ENCODE results near the gene CCDC60. TPM values are rescaled to one million over a fixed set of nuclear protein-coding genes. Genes with fewer than 3 reads are reported as not detected.

Gene CCDC60
- total RNA-seq, 1 experiment from 2014 or later = not detected

- no peaks in the 10 kb centered on the region for H3K4me1 ChIP-seq (ENCODE audit: control insufficient read depth in 1 of 2, insufficient read depth in 2 of 2, low read length in 2 of 2)
- H3K4me2 ChIP-seq (ENCODE audit: low read length) = no peak overlapping the region
- H3K9me3 ChIP-seq (ENCODE audit: control insufficient read depth in 1 of 2, insufficient read depth in 1 of 2, low read depth in 1 of 2, low read length in 2 of 2) = no peaks in the 10 kb centered on the region
- peaks cover 49% of the 10 kb centered on the region for H3K27me3 ChIP-seq (ENCODE audit: insufficient read depth, low read length)
- H3K4me3 ChIP-seq (replicated peaks in 1 of 2; ENCODE audit: low read depth in 1 of 2, low read length in 2 of 2) = no peak overlapping the region
- BruUV-seq (replicated peaks) = no TSS peak
- H3K36me3 ChIP-seq (ENCODE audit: control insufficient read depth in 1 of 2, insufficient read depth in 2 of 2, low read length in 2 of 2) = no peaks in the 10 kb centered on the region
- H3K9ac ChIP-seq (ENCODE audit: low read length) = no peak overlapping the region
- H4K20me1 ChIP-seq (ENCODE audit: insufficient read depth) = no peaks in the 10 kb centered on the region
- no peak overlapping the region for H2AFZ ChIP-seq (ENCODE audit: low read depth, low read length, poor library complexity, severe bottlenecking)
- intact Hi-C loops (cut with micrococcal nuclease) = no loop called here
- ATAC-seq (no peak), DNase-seq (ENCODE audit: low read depth, low spot score) (no peak)
- H3K27ac ChIP-seq (ENCODE audit: low read depth, low read length) = no peak overlapping the region
- no peaks in the 10 kb centered on the region for H3K9me2 ChIP-seq (ENCODE audit: insufficient read depth)
- CTCF ChIA-PET = no interaction called here
- H3K79me2 ChIP-seq (ENCODE audit: insufficient read depth, low read length) = no peaks in the 10 kb centered on the region
- POLR2A ChIA-PET = no interaction called here
- TF ChIP-seq ZNF274 (IDR thresholded peaks at IDR 0.05; ENCODE audit: low read depth, low read length) (no peak), ATF3 (IDR thresholded peaks at IDR 0.05) (no peak), RAD21 (IDR thresholded peaks at IDR 0.05; ENCODE audit: low read depth) (no peak)
- RAD21 ChIA-PET (ENCODE audit: low non-redundant PET in 1 of 2, low total read pairs in 2 of 2, uncharacterized antibody in 2 of 2, unreplicated experiment in 2 of 2) = no interaction called here
These were observed 46.0 kb upstream of the CCDC60 start for GRCh38 chr12:119288576-119288975.

GRCh38 chr12:119292893-119293630 lies 41.5 kb upstream of the CCDC60 start:
- ChIA-PET RAD21 (ENCODE audit: low non-redundant PET in 1 of 2, low total read pairs in 2 of 2, uncharacterized antibody in 2 of 2, unreplicated experiment in 2 of 2) (no interaction called here), CTCF (no interaction called here), POLR2A (no interaction called here)
- Histone ChIP-seq H3K9me3 (ENCODE audit: control insufficient read depth in 1 of 2, insufficient read depth in 1 of 2, low read depth in 1 of 2, low read length in 2 of 2) (no peaks in the 10 kb centered on the region), H3K9me2 (ENCODE audit: insufficient read depth) (no peaks in the 10 kb centered on the region), H3K27me3 (ENCODE audit: insufficient read depth, low read length) (peaks cover 51% of the 10 kb centered on the region), H3K27ac (ENCODE audit: low read depth, low read length) (no peak overlapping the region), H2AFZ (ENCODE audit: low read depth, low read length, poor library complexity, severe bottlenecking) (no peak overlapping the region), H3K4me2 (ENCODE audit: low read length) (no peak overlapping the region), H3K4me1 (ENCODE audit: control insufficient read depth in 1 of 2, insufficient read depth in 2 of 2, low read length in 2 of 2) (no peaks in the 10 kb centered on the region), H3K9ac (ENCODE audit: low read length) (no peak overlapping the region), H3K79me2 (ENCODE audit: insufficient read depth, low read length) (no peaks in the 10 kb centered on the region), H3K4me3 (replicated peaks in 1 of 2; ENCODE audit: low read depth in 1 of 2, low read length in 2 of 2) (no peak overlapping the region), H4K20me1 (ENCODE audit: insufficient read depth) (no peaks in the 10 kb centered on the region), H3K36me3 (ENCODE audit: control insufficient read depth in 1 of 2, insufficient read depth in 2 of 2, low read length in 2 of 2) (no peaks in the 10 kb centered on the region)
- intact Hi-C loops (cut with micrococcal nuclease) = no loop called here
- BruUV-seq (replicated peaks) = no TSS peak
- DNase-seq (ENCODE audit: low read depth, low spot score) = no peak
- ATAC-seq = no peak
- no peak for TF ChIP-seq ZNF274 (IDR thresholded peaks at IDR 0.05; ENCODE audit: low read depth, low read length)
- no peak for TF ChIP-seq SIN3A (IDR thresholded peaks at IDR 0.05; ENCODE audit: low read depth)
- no peak for TF ChIP-seq EGR1 (IDR thresholded peaks at IDR 0.05; ENCODE audit: low read depth)
- TF ChIP-seq JUND (IDR thresholded peaks at IDR 0.05) = no peak
- no peak for TF ChIP-seq CEBPB (IDR thresholded peaks at IDR 0.05; ENCODE audit: low read depth)
- no peak for TF ChIP-seq EZH2phosphoT487 (IDR thresholded peaks at IDR 0.05; ENCODE audit: borderline replicate concordance)
- TF ChIP-seq CBX3 (IDR thresholded peaks at IDR 0.05; ENCODE audit: low read depth) = no peak
- no peak for TF ChIP-seq ZBTB33 (IDR thresholded peaks at IDR 0.05; ENCODE audit: extremely low read depth, insufficient replicate concordance, low read length)
- no peak for TF ChIP-seq EZH2 (IDR thresholded peaks at IDR 0.05)
- no peak for TF ChIP-seq ELF1 (IDR thresholded peaks at IDR 0.05; ENCODE audit: borderline replicate concordance, low read depth)
- no peak for TF ChIP-seq SP1 (IDR thresholded peaks at IDR 0.05; ENCODE audit: low read depth)
- no peak for TF ChIP-seq YY1 (IDR thresholded peaks at IDR 0.05; ENCODE audit: extremely low read depth, insufficient replicate concordance, low read depth, low read length)
- TF ChIP-seq POLR2A (IDR thresholded peaks at IDR 0.05; ENCODE audit: borderline replicate concordance, extremely low read depth, insufficient read depth, insufficient read length) = no peak
- TF ChIP-seq MAX (IDR thresholded peaks at IDR 0.05) = no peak
- TF ChIP-seq RAD21 (IDR thresholded peaks at IDR 0.05; ENCODE audit: low read depth) = no peak

All from HCT116 (cell line).